GM11168 (cell line): ENCODE data around the gene CAPN1.

Source experiments
- in situ Hi-C: fragments of 300-500 bp; cut with MboI; formaldehyde crosslinking; loops from one replicate; pipeline ENCODE4 v1.12.0; 2022; ENCODE audit warnings: low sequenced_read_pairs; ENCODE audit not compliant: unreplicated experiment

The CAPN1 gene

GRCh38 chr11:65187971-65188461, 6.3 kb downstream of the CAPN1 start:
- in situ Hi-C loops, result no loop called here

GRCh38 chr11:65188486-65188885, 6.8 kb downstream of the CAPN1 start:
- in situ Hi-C loops, result no loop called here

DNA sequence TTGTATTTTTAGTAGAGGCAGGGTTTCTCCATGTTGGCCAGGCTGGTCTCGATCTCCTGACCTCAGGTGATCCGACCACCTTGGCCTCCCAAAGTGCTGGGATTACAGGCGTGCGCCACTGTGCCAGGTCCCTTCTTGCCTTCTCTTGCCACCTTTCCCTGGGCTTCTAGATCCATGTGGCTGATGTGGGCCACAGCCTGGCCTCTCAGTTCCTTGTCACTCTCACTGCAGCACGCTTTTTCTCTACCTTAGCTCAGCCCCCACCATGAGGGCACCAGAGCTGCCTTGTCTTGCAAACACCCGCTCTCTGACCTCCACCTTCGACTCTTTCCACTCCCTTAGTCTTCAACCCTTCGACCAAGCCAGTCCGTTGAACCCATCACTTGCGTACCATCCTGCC, 7.5 kb downstream of the CAPN1 start:
- in situ Hi-C loops, result no loop called here

- in situ Hi-C loops, result no loop called here
Measured at GRCh38 chr11:65194564-65194963, 12.8 kb downstream of the CAPN1 start.

- in situ Hi-C loops, result no loop called here
Measured at GRCh38 chr11:65204143-65204542, 22.4 kb downstream of the CAPN1 start.

DNA sequence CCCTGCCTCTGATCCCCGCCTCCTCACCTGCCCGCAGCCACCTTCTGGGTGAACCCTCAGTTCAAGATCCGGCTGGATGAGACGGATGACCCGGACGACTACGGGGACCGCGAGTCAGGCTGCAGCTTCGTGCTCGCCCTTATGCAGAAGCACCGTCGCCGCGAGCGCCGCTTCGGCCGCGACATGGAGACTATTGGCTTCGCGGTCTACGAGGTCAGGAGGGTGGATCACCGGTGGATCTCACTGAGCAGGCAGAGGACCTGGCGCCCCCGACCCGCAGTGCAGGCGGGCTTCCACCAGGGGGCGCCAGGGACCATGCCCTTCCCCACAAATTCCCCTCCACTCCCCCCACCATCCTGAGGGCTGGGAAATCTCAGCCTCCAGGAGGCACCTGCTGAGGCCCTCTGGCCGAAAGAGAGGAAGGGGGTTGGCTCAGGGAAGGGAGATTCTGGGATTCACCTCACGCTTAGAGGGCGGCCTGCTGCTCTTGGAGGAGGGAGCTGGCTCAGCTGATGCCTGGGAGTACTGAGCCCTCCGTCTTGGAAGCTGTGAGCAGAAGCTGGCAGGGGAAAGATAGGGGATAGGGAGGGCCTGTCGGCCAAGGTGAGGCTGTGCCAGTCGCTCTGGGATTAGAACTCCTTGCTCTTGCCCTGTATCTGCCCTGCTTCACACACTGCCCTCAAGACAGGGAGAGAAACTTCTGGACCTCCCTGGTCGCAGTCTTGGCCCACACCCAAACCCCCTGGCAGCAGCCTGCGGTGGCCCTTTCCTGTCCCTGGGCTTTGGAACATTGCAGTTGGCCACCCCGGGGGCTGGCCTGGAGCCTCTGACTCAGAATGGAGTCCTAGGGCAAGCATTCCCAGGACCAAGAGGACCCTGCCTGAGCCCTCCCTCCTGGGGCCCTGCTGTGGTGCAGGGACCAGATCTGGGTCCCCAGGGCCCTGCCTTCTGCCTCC, 23.2 kb downstream of the CAPN1 start:
- in situ Hi-C loops, result no loop called here

- in situ Hi-C loops, result no loop called here
Measured at GRCh38 chr11:65205602-65205967, 23.9 kb downstream of the CAPN1 start.

DNA sequence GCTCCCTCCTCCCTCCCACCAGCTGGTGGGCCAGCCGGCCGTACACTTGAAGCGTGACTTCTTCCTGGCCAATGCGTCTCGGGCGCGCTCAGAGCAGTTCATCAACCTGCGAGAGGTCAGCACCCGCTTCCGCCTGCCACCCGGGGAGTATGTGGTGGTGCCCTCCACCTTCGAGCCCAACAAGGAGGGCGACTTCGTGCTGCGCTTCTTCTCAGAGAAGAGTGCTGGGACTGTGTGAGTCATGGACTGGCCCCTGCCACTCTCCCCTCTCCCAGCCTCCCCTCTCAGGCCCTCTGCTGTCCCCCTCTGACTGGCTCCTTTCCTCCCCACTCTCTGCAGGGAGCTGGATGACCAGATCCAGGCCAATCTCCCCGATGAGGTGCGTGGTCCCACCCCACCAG, 24.7 kb downstream of the CAPN1 start:
- in situ Hi-C loops, result no loop called here

- in situ Hi-C loops, result no loop called here
Measured at GRCh38 chr11:65206901-65207300, 25.2 kb downstream of the CAPN1 start.

DNA sequence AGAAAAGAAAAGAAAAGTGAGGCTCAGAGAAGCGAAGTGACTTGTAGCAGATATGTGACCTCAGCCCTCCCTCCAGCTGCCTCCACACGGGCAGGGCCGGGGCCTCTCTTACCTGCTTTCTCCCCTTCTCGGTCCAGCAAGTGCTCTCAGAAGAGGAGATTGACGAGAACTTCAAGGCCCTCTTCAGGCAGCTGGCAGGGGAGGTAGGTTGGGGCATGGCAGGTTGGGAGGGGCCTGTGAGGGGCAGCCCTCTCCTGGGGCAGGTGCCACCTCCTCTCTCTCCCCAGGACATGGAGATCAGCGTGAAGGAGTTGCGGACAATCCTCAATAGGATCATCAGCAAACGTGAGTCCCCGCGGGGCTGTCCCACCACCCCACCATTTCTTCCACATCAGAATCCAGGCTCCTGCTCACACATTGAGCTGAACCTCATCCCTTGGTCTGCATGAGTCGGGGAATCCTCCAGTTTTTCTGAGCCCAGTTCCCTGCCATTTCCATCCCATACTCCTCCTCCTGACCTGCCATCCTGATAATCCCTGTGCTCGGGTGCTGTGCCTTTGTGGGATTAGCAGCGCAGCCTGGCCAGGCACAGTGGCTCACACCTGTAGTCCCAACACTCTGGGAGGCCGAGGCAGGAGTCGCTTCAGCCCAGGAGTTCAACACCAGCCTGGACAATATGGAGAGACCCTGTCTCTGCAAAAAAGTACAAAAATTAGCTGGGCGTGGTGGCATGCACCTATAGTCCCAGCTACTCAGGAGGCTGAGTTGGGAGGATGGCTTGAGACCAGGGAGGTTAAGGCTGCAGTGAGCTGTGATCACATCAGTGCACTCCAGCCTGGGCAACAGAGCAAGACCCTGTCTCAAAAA, 26.4 kb downstream of the CAPN1 start:
- in situ Hi-C loops, result no loop called here

GRCh38 chr11:65208785-65209710, 27.3 kb downstream of the CAPN1 start:
- in situ Hi-C loops, result no loop called here

- in situ Hi-C loops, result no loop called here
Measured at GRCh38 chr11:65209711-65210360, 28.1 kb downstream of the CAPN1 start.

- in situ Hi-C loops, result no loop called here
Measured at GRCh38 chr11:65210361-65210731, 28.6 kb downstream of the CAPN1 start.

GRCh38 chr11:65210748-65211147, 29.0 kb downstream of the CAPN1 start:
- in situ Hi-C loops, result no loop called here

DNA sequence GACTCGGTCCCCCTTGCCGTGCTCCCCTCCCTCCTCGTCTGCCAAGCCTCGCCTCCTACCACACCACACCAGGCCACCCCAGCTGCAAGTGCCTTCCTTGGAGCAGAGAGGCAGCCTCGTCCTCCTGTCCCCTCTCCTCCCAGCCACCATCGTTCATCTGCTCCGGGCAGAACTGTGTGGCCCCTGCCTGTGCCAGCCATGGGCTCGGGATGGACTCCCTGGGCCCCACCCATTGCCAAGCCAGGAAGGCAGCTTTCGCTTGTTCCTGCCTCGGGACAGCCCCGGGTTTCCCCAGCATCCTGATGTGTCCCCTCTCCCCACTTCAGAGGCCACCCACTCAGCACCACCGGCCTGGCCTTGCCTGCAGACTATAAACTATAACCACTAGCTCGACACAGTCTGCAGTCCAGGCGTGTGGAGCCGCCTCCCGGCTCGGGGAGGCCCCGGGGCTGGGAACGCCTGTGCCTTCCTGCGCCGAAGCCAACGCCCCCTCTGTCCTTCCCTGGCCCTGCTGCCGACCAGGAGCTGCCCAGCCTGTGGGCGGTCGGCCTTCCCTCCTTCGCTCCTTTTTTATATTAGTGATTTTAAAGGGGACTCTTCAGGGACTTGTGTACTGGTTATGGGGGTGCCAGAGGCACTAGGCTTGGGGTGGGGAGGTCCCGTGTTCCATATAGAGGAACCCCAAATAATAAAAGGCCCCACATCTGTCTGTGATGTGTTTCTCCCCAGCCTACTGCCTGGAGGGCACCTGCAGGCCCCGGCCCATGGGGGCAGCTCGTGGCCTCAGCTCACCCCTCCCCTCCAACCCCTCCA, 29.8 kb downstream of the CAPN1 start:
- in situ Hi-C loops, result no loop called here

DNA sequence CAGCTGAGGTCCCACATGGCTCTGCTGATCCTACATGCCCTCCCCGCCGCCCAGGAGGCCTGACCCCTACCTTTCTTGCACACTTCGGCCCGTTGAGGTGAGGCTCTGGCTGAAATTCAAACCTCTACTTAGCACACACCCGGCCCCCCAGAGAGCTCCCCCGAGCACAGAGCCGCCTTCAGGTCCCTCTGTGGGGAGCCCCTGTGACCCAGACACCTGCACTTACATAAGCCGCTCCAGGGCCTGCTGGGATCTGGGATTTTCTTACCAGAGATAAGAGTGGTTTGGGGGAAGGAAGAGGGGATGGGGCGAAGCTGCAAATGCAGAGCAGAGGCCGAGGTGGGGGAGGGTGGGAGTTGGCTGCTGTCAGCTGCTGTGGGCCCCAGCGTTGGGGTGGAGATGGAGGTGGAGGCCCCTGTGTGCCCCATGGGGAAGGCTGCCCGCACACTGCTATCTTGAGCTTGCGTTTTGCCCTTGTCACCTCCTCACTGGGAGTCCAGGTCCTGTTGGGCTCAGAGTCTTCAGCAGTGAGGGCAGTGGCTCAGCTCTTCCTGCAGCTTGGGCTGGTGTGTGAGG, 30.6 kb downstream of the CAPN1 start:
- in situ Hi-C loops, result no loop called here

- in situ Hi-C loops, result no loop called here
Measured at GRCh38 chr11:65213322-65214211, 31.8 kb downstream of the CAPN1 start.
